GM13977 (cell line): ENCODE measurements around the gene TFAP2E.
"Not testable (repeated sequence)": the region's sequence is repeated elsewhere in the genome, so short reads cannot be mapped to it uniquely, and the experiment has no call there.

Source experiments
- DNase-seq: peaks from one replicate; pipeline ENCODE4 v3.0.0; 2012; ENCODE audit warnings: low spot score
- in situ Hi-C: fragments of 300-500 bp; cut with MboI; formaldehyde crosslinking; loops from one replicate; pipeline ENCODE4 v1.12.0; 2022; ENCODE audit warnings: low sequenced_read_pairs, low pct_unique_long_range_greater_than_20kb, mixed read lengths, inconsistent platforms; ENCODE audit not compliant: unreplicated experiment
- TF ChIP-seq, protein P1 (sequence below): IDR thresholded peaks from 2 replicates; pipeline ENCODE4 v1.5.1; 2012; ENCODE audit warnings: mild to moderate bottlenecking, control low read depth; ENCODE audit not compliant: insufficient read depth; ENCODE audit errors: extremely low read depth, missing control alignments

TFAP2E gene

DNA sequence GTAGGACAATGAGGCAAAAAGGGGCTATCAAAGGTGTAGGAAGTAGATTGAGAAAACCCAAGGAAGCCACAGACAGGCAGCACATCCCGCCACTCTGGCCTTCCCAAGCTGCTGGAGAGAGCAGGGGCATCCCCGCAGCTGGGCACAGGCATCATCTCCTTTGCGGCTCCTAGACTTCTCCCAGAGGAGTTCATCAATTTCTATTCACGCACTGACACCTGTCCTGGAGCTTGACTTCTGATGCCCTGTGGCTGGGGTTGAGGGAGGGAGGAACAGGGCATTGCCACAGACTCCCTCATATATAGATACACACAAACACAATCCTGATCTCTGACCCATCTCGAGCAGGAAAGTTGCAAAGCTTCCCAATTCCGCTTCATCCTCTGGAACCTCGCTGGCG, 1.9 kb upstream of the TFAP2E start:
- no peak for DNase-seq
- in situ Hi-C loops = loop anchor here (10.0 kb wide), 1 partner anchor 144 kb away; the partner anchor contains the start of gene C1orf216
- TF ChIP-seq, protein P1, sequence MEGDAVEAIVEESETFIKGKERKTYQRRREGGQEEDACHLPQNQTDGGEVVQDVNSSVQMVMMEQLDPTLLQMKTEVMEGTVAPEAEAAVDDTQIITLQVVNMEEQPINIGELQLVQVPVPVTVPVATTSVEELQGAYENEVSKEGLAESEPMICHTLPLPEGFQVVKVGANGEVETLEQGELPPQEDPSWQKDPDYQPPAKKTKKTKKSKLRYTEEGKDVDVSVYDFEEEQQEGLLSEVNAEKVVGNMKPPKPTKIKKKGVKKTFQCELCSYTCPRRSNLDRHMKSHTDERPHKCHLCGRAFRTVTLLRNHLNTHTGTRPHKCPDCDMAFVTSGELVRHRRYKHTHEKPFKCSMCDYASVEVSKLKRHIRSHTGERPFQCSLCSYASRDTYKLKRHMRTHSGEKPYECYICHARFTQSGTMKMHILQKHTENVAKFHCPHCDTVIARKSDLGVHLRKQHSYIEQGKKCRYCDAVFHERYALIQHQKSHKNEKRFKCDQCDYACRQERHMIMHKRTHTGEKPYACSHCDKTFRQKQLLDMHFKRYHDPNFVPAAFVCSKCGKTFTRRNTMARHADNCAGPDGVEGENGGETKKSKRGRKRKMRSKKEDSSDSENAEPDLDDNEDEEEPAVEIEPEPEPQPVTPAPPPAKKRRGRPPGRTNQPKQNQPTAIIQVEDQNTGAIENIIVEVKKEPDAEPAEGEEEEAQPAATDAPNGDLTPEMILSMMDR = no peak

DNA sequence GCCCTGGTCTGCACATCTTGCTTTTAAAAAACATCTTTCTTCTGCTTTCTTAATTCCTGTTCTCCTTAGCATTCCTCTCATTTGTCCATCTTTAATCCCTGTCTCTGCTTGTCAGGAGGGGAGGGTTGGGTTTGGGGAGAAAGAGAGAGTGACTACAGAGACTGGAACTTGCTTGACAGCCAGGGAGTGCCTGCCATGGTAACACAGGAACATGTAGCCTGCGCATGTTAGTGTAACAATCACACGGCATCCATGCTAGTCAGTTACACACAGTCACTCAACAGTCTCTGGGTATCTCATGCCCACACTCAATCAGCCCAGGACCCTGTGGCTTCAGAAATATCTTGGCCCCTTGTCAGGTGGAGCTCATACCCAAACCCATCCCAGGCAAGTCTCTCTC, 818 bp upstream of the TFAP2E start:
- TF ChIP-seq, protein P1 = no peak
- in situ Hi-C loops = loop anchor here (10.0 kb wide), 1 partner anchor 143 kb away; the partner anchor contains the start of gene C1orf216
- DNase-seq = no peak

DNA sequence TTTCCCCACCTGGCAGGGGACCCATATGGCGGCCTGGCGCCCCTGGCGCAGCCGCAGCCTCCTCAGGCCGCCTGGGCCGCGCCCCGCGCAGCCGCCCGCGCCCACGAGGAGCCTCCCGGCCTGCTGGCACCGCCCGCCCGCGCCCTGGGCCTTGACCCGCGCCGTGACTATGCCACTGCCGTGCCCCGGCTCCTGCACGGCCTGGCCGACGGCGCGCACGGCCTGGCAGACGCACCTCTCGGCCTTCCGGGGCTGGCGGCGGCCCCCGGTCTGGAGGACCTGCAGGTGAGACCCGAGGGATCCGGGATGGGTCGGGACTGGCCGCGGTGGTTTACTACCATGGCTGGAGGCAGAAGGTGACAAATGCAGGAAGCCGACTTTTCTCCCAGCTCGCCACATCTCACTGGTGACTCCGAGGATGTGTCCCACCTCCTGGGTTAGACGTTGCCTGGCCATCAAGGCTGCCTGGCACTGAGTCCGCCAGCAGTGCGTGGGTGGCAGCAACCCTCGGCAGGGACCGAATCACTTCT, 1.1 kb downstream of the TFAP2E start:
- in situ Hi-C loops = loop anchor here (10.0 kb wide), 1 partner anchor 141 kb away; the partner anchor contains the start of gene C1orf216

DNA sequence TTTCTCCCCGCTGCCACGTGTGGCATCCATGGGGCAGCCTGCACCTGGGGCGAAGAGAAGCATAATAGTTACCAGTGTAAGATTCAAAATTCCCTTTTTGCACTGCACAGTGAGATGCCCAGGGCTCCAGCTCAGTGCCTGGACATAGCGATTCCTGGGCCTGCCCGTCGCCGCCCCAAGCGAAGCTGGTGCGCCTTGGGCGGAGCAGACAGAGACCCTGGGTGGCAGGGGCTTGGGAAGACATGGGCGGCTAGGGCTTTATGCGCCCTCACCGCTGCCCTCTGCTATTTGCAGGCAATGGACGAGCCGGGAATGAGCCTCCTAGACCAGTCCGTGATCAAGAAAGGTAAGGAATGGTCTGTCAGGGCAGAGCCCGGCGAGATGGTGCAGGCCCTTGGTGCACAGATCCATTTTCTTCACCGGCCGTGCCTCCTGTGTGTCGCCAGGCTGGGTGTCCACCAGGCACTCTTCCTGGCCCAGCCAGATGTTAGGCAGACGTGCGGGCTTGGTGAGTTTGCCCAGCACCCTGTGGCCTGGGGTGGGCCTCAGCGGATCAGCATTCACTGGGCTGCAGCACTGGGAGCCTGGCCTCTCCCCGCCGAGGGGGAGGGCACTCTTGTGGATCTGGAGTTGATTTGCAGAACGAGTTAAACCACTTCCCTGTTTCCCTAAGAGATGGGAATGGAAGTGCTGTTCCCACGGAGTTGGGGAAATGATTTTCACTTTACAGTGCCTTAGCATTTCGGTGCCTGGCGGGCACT, 1.7 kb downstream of the TFAP2E start:
- TF ChIP-seq, protein P1 = no peak
- DNase-seq = no peak
- in situ Hi-C loops = loop anchor here (10.0 kb wide), 1 partner anchor 140 kb away; the partner anchor contains the start of gene C1orf216

More for the DNA sequence above, 1.1 kb downstream of the TFAP2E start:
- no peak for DNase-seq
- TF ChIP-seq, protein P1 = no peak

DNA sequence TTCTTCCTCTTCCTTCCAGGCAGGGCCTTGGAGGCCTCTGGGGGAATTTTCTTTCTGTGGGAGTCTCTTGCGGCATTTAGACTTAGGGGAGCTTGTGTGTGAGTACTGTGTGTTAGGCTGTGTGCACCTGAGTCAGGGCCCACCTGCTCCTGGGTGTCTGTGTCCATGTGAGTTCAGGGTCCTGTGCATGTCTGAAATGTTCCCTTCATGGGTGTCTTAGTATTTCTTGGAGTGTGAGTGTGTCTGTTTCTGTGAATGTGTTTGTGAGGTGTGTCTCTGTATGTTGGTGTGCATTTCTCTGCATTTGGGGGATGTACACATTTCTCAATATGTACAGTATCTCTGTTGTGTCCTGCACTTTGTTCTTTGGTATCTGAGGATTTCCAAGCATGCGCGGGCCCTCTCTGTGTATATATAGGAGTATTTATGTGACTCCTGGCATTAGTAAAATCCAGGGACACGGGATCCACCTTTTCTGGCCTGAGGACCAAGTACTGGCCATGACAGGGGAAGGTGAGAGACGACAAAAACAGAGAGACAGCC, 2.4 kb downstream of the TFAP2E start:
- TF ChIP-seq, protein P1 = no peak
- in situ Hi-C loops = loop anchor here (10.0 kb wide), 1 partner anchor 139 kb away; the partner anchor contains the start of gene C1orf216
- DNase-seq = no peak

DNA sequence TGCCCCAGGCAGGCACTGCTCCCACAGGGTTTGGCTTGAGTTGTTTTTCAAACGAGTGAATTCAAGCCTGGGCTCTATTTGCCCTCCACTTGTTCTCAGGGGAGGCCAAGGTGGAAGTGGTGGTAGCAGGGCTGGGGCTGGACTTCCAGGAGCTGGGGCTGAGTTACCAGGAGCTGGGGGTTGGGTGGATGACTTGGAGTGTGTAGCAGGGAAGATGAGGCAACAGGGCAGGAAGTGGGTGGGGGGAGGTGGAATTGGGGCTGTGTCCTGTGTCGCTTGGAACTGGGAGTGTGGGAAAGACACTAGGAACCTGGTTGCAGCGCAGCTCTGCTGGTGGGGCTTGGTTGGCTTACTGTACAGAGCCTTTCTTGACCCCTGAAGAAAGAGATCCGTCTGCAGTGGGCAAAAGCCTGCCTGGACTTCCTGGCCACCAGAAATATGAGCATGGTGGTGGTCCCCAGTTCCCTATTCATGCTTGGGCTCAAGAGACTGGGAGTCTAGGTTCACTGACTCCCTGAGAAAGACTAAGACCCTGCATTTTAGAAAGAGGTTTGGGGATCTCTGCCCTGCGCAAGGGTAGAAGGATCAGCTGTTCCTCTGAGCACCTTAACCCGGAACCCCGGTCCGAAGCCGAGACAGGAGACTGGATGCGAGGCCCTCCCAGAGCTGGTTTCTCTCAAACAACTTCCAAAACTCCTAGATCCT, 3.1 kb downstream of the TFAP2E start:
- in situ Hi-C loops = loop anchor here (10.0 kb wide), 1 partner anchor 139 kb away; the partner anchor contains the start of gene C1orf216
- TF ChIP-seq, protein P1 = no peak
- DNase-seq = no peak

DNA sequence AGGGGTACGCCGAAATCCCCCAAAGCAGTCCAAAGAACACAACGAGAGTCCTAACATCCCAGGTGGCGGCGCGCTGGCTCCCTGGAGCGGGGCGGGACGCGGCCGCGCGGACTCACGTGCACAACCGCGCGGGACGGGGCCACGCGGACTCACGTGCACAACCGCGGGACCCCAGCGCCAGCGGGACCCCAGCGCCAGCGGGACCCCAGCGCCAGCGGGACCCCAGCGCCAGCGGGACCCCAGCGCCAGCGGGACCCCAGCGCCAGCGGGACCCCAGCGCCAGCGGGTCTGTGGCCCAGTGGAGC, 3.6 kb downstream of the TFAP2E start:
- in situ Hi-C loops = loop anchor here (10.0 kb wide), 1 partner anchor 138 kb away; the partner anchor contains the start of gene C1orf216
- not testable (repeated sequence) for DNase-seq
